Right atrium auricular region (tissue), 2 donors: ENCODE data around the gene PRSS33. TPM values are rescaled to one million over a fixed set of nuclear protein-coding genes. Genes with fewer than 3 reads are reported as not detected.

Experiments
- DNase-seq: peaks from one replicate; pipeline ENCODE4 v3.0.0-alpha.2; 2019; ENCODE audit warnings: low spot score
- H3K27ac ChIP-seq, 2 donors: fragments of 200-600 bp; sonication (generic); 1 replicate in 1 of 2; 2 replicates in 1 of 2; pipeline ENCODE4 v1.5.1; 2016 to 2019
- H3K27me3 ChIP-seq, 2 donors: fragments of 200-600 bp; sonication (generic); one replicate each; pipeline versions ENCODE4 v1.5.1 to v1.6.0; 2017 to 2019
- H3K36me3 ChIP-seq: fragments of 200-600 bp; sonication (generic); one replicate; pipeline ENCODE4 v1.5.1; 2016
- H3K4me1 ChIP-seq, 2 donors: fragments of 200-600 bp; sonication (generic); one replicate each; pipeline versions ENCODE4 v1.5.1 to v1.6.0; 2017 to 2019
- H3K4me3 ChIP-seq, 2 donors: fragments of 200-600 bp; sonication (generic); 1 replicate in 1 of 2; 2 replicates in 1 of 2; pipeline ENCODE4 v1.5.1; 2017 to 2019; ENCODE audit warnings: mild to moderate bottlenecking in 1 of 2, moderate library complexity in 1 of 2
- H3K9me3 ChIP-seq, 2 donors: fragments of 200-600 bp; sonication (generic); one replicate each; pipeline ENCODE4 v1.5.1; 2019
- CTCF ChIP-seq, 2 donors: fragments of 200-600 bp; sonication (generic); IDR thresholded peaks; one replicate each; pipeline ENCODE4 v1.5.1; 2019; ENCODE audit warnings: antibody characterized with exemption in 2 of 2
- total RNA-seq, 2 donors: library from RNA; depleted of rRNA; stranded (reverse); fragments of >200 nt; gene quantifications; one replicate each; pipeline ENCODE4 v1.1.0, GENCODE V29; 2016

Gene PRSS33
- total RNA-seq, 2 donors from 2014 or later: not detected

GRCh38 chr16:2809149-2809760 is 21.9 kb upstream of the PRSS33 start:
- no peak for DNase-seq
- no peak for TF ChIP-seq CTCF (IDR thresholded peaks at IDR 0.05)
- no peak overlapping the region for H3K4me3 ChIP-seq
- H3K36me3 ChIP-seq: no peaks in the 10 kb centered on the region
- no peaks in the 10 kb centered on the region for H3K27me3 ChIP-seq
- no peaks in the 10 kb centered on the region for H3K4me1 ChIP-seq
- peaks cover 0 to 3% of the 10 kb centered on the region in 2 donors for H3K9me3 ChIP-seq
- no peak overlapping the region for H3K27ac ChIP-seq

- Histone ChIP-seq H3K27me3 (no peaks in the 10 kb centered on the region), H3K27ac (no peak overlapping the region), H3K36me3 (no peaks in the 10 kb centered on the region), H3K4me3 (no peak overlapping the region), H3K9me3 (peaks cover 0 to 13% of the 10 kb centered on the region in 2 donors), H3K4me1 (no peaks in the 10 kb centered on the region)
- no peak for TF ChIP-seq CTCF (IDR thresholded peaks at IDR 0.05)
- no peak for DNase-seq
Measured at GRCh38 chr16:2808181-2808580, 20.8 kb upstream of the PRSS33 start.

- Histone ChIP-seq H3K9me3 (peaks cover 0 to 18% of the 10 kb centered on the region in 2 donors), H3K4me3 (no peak overlapping the region), H3K27me3 (no peaks in the 10 kb centered on the region), H3K4me1 (no peaks in the 10 kb centered on the region), H3K36me3 (no peaks in the 10 kb centered on the region), H3K27ac (no peak overlapping the region)
- no peak for TF ChIP-seq CTCF (IDR thresholded peaks at IDR 0.05)
- no peak for DNase-seq
Measured at GRCh38 chr16:2806286-2806685, 18.9 kb upstream of the PRSS33 start.

- TF ChIP-seq CTCF (IDR thresholded peaks at IDR 0.05): no peak
- no peak overlapping the region for H3K27ac ChIP-seq
- peaks cover 0 to 18% of the 10 kb centered on the region in 2 donors for H3K9me3 ChIP-seq
- no peaks in the 10 kb centered on the region for H3K27me3 ChIP-seq
- H3K4me1 ChIP-seq: no peaks in the 10 kb centered on the region
- H3K4me3 ChIP-seq: no peak overlapping the region
- DNase-seq: no peak
- H3K36me3 ChIP-seq: no peaks in the 10 kb centered on the region
Measured at GRCh38 chr16:2804728-2805127, 17.4 kb upstream of the PRSS33 start.

- Histone ChIP-seq H3K36me3 (no peaks in the 10 kb centered on the region), H3K27ac (no peak overlapping the region), H3K4me3 (no peak overlapping the region), H3K27me3 (no peaks in the 10 kb centered on the region), H3K4me1 (no peaks in the 10 kb centered on the region), H3K9me3 (peaks cover 0 to 18% of the 10 kb centered on the region in 2 donors)
- DNase-seq: no peak
- no peak for TF ChIP-seq CTCF (IDR thresholded peaks at IDR 0.05)
Measured at GRCh38 chr16:2803545-2804195, 16.3 kb upstream of the PRSS33 start.

GRCh38 chr16:2799859-2800226 is 12.5 kb upstream of the PRSS33 start:
- no peak overlapping the region for H3K27ac ChIP-seq
- no peaks in the 10 kb centered on the region for H3K27me3 ChIP-seq
- peaks cover 0 to 18% of the 10 kb centered on the region in 2 donors for H3K9me3 ChIP-seq
- H3K36me3 ChIP-seq: no peaks in the 10 kb centered on the region
- DNase-seq: no peak
- H3K4me1 ChIP-seq: no peaks in the 10 kb centered on the region
- H3K4me3 ChIP-seq: no peak overlapping the region
- no peak for TF ChIP-seq CTCF (IDR thresholded peaks at IDR 0.05)
